HG03558 (cell line): ENCODE results near the gene ORM1.
"Not testable (repeated sequence)": the region's sequence is repeated elsewhere in the genome, so short reads cannot be mapped to it uniquely, and the experiment has no call there.

Experiments
- ATAC-seq: cut with Tn5 transposase; IDR thresholded peaks from one replicate; pipeline ENCODE4 v1.9.1; 2021; ENCODE audit warnings: moderate number of reproducible peaks; ENCODE audit not compliant: unreplicated experiment; ENCODE audit errors: extremely low read depth

Gene ORM1

DNA sequence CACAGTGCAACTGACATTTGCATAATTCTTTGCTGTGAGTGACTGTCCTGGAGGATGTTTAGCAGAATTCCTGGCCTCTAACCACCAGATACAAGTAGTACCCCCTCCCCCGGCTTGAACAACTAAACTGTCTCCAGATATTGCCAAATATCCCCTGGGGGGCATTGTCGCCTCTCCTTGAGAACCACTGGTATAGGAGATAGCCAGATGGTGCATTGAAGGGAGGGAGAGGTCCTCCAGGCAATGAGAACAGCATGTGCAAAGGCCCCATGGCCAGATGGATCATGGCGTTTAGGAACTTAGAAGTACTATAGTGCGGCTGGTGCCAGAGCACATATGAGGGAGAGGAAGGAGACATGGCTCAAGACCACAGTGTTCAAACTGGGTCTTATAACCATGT lies 18.9 kb upstream of the ORM1 start:
- ATAC-seq: no peak

- ATAC-seq: no peak
Observed at GRCh38 chr9:114304416-114305188, 18.3 kb upstream of the ORM1 start.

DNA sequence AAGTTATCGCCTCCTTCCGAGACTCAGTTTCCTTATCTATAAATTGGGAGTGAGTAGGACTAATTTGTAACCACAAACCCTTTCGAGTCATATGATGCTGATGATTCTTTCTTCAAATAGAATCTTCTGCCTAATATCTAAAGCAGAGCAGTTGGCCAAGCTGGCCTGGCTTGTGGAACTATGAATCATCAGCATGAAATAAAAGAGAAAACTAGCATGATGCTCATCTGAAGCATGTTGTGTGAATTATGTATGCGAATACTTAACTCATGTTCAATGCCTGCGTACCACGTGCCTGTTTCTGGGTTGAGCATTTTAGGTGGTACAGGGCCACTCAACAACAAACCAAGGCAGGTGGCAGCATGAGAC lies 15.0 kb upstream of the ORM1 start:
- ATAC-seq: no peak

- ATAC-seq: no peak
Observed at GRCh38 chr9:114308361-114308950, 14.4 kb upstream of the ORM1 start.

GRCh38 chr9:114309096-114309495 lies 13.8 kb upstream of the ORM1 start:
- no peak for ATAC-seq

GRCh38 chr9:114310471-114311450 lies 12.1 kb upstream of the ORM1 start:
- no peak for ATAC-seq

- no peak for ATAC-seq
Observed at GRCh38 chr9:114311571-114312512, 11.1 kb upstream of the ORM1 start.

- no peak for ATAC-seq
Observed at GRCh38 chr9:114312513-114312875, 10.4 kb upstream of the ORM1 start.

DNA sequence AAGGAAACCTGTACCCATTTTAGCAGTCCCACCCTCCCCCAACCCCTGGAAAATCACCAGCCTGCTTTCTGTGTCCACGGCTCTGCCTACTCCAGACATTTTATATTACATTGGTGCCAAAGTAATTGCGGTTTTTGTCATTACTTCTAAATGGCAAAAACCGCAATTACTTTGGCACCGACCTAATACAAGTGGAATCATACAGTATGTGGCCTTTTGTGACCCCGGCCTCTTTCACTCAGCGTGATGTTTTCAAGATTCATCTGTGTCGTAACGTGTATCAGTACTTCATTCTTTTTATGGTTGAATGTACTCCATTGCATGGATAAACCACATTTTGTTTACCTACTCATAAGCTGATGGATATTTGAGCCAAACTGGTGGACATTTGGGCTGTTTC lies 9.7 kb upstream of the ORM1 start:
- no peak for ATAC-seq

- ATAC-seq: no peak
Observed at GRCh38 chr9:114314256-114314867, 8.5 kb upstream of the ORM1 start.

GRCh38 chr9:114314881-114315722 lies 7.8 kb upstream of the ORM1 start:
- no peak for ATAC-seq

GRCh38 chr9:114315723-114316363 lies 7.1 kb upstream of the ORM1 start:
- ATAC-seq: no peak

- ATAC-seq: no peak
Observed at GRCh38 chr9:114316605-114317230, 6.2 kb upstream of the ORM1 start.

GRCh38 chr9:114317665-114318357 lies 5.1 kb upstream of the ORM1 start:
- ATAC-seq: no peak

- ATAC-seq: no peak
Observed at GRCh38 chr9:114318416-114318815, 4.5 kb upstream of the ORM1 start.

DNA sequence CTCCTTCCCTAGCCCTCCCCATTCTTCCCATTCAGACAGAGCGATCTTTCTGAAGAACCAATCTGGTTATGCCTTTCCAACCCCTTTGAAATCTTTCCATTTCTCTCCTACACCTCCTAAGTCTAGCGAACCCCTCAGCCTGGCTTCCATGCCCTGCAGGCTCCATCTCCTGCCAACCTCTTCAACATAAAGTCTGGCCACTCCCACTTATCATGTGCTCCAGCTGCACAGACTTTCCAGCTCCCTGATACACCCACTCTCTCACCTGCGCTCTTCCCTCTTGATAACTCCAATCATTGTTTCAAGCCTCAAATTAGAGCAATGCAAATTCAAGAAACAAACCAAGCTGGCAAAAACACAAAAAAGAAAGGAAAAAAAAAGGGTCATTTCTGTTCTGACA lies 3.8 kb upstream of the ORM1 start:
- ATAC-seq: no peak

GRCh38 chr9:114320710-114321109 lies 2.2 kb upstream of the ORM1 start:
- not testable (repeated sequence) for ATAC-seq
